Measurements from ENCODE around the gene PPP1R13B.

DNA sequence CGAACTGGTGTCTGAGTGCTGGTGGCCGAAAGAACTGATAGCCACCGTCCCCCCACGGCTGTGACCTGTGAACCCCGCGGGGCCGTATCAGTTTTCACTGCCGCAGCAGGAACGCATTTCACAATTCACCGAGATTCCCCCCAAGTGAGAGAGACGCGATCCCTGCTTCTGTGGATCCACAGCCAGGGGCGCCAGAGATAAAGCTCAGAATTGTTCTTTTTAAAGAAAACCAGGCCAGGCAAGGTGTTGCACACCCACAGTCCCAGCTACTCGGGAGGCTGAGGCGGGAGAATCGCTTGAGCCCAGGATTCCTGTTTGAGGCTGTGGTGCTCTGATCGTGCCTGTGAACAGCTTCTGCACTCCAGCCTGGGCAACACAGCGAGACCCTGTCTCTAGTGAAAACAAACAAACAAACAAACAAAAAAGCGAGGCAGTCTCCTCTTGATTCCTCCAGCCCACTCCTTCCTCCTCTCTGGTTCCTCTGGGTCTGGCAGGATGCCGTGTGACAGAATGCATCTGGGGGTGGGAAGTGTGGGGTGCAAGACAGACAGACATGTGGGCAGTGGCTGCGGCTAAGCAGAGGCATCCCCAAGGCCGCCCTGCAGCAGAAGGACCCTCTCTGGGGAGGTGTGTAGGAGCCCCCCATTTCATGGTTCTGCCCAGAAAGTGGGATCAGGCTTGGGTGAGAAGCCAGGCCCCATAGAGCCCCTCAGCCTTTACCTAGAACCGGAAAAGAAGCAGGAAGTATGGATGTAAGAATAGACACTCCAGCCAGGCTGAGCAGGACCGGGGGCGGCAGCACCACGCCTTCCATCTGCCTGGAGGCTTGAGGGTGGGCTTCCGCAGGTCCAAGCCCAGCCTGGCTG, 39.2 kb upstream of the PPP1R13B start:
- TF ChIP-seq RAD21 (IDR thresholded peaks at IDR 0.05; ENCODE audit: low read length) (no peak), POLR2AphosphoS5 (IDR thresholded peaks at IDR 0.05; ENCODE audit: low read depth, low read length) (no peak), GATA2 (CRISPR knock-in tag; IDR thresholded peaks at IDR 0.05) (no peak), NRF1 (IDR thresholded peaks at IDR 0.05; ENCODE audit: low read depth, low read length) (no peak), GABPA (IDR thresholded peaks at IDR 0.05; ENCODE audit: low read depth) (no peak)
- TF ChIP-seq, protein P1, sequence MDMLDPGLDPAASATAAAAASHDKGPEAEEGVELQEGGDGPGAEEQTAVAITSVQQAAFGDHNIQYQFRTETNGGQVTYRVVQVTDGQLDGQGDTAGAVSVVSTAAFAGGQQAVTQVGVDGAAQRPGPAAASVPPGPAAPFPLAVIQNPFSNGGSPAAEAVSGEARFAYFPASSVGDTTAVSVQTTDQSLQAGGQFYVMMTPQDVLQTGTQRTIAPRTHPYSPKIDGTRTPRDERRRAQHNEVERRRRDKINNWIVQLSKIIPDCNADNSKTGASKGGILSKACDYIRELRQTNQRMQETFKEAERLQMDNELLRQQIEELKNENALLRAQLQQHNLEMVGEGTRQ (IDR thresholded peaks at IDR 0.05; ENCODE audit: borderline replicate concordance, low read depth, low read length) = no peak
- TF ChIP-seq, protein P2, sequence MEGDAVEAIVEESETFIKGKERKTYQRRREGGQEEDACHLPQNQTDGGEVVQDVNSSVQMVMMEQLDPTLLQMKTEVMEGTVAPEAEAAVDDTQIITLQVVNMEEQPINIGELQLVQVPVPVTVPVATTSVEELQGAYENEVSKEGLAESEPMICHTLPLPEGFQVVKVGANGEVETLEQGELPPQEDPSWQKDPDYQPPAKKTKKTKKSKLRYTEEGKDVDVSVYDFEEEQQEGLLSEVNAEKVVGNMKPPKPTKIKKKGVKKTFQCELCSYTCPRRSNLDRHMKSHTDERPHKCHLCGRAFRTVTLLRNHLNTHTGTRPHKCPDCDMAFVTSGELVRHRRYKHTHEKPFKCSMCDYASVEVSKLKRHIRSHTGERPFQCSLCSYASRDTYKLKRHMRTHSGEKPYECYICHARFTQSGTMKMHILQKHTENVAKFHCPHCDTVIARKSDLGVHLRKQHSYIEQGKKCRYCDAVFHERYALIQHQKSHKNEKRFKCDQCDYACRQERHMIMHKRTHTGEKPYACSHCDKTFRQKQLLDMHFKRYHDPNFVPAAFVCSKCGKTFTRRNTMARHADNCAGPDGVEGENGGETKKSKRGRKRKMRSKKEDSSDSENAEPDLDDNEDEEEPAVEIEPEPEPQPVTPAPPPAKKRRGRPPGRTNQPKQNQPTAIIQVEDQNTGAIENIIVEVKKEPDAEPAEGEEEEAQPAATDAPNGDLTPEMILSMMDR (IDR thresholded peaks at IDR 0.05) = no peak
